Skeletal muscle tissue (tissue), 4 donors: Measurements from ENCODE around the gene CR1L. TPM values are rescaled to one million over a fixed set of nuclear protein-coding genes. Genes with fewer than 3 reads are reported as not detected.
"Not testable (repeated sequence)": the region's sequence is repeated elsewhere in the genome, so short reads cannot be mapped to it uniquely, and the experiment has no call there.

Experiments
- H3K27ac ChIP-seq: one replicate; pipeline ENCODE4 v1.7.0; 2013; ENCODE audit warnings: mild to moderate bottlenecking, low read depth, low read length, inconsistent platforms
- H3K27me3 ChIP-seq, 3 donors: one replicate each; pipeline ENCODE4 v1.7.0; 2013; ENCODE audit warnings: low read length in 3 of 3; ENCODE audit not compliant: control insufficient read depth in 3 of 3, insufficient read depth in 3 of 3
- H3K36me3 ChIP-seq, 3 donors: one replicate each; pipeline ENCODE4 v1.7.0; 2013; ENCODE audit warnings: low read length in 3 of 3; ENCODE audit not compliant: control insufficient read depth in 3 of 3, insufficient read depth in 3 of 3
- H3K4me1 ChIP-seq, 3 donors: one replicate each; pipeline ENCODE4 v1.7.0; 2013; ENCODE audit warnings: low read length in 3 of 3, mild to moderate bottlenecking in 3 of 3; ENCODE audit not compliant: control insufficient read depth in 3 of 3, insufficient read depth in 3 of 3
- H3K4me3 ChIP-seq, 3 donors: one replicate each; pipeline ENCODE4 v1.7.0; 2013; ENCODE audit warnings: low read length in 3 of 3
- H3K9ac ChIP-seq, 3 donors: one replicate each; pipeline ENCODE4 v1.7.0; 2013; ENCODE audit warnings: low read length in 3 of 3, mild to moderate bottlenecking in 3 of 3, moderate library complexity in 2 of 3, low read depth in 1 of 3
- H3K9me3 ChIP-seq, 3 donors: one replicate each; pipeline ENCODE4 v1.7.0; 2013; ENCODE audit warnings: low read length in 3 of 3; ENCODE audit not compliant: control insufficient read depth in 3 of 3
- total RNA-seq: library from RNA; depleted of rRNA; stranded (reverse); fragments of >200 nt; gene quantifications from one replicate; pipeline ENCODE4 v1.2.3, GENCODE V29; 2014
- donor health status: Osteomylitis.

The CR1L gene
- total RNA-seq, 1 donor from 2014 or later, result 2.6 TPM

- no peaks in the 10 kb centered on the region for H3K4me1 ChIP-seq
- no peaks in the 10 kb centered on the region for H3K9me3 ChIP-seq
- H3K36me3 ChIP-seq, result no peaks in the 10 kb centered on the region
- H3K27ac ChIP-seq, result no peak overlapping the region
- H3K27me3 ChIP-seq, result no peaks in the 10 kb centered on the region
- no peak overlapping the region for H3K9ac ChIP-seq
- H3K4me3 ChIP-seq, result no peak overlapping the region
Observed at GRCh38 chr1:207742850-207743555, 98.1 kb downstream of the CR1L start.

- no peaks in the 10 kb centered on the region for H3K4me1 ChIP-seq
- H3K9ac ChIP-seq, result no peak overlapping the region
Observed at GRCh38 chr1:207744000-207744534, 99.1 kb downstream of the CR1L start.

GRCh38 chr1:207745285-207745684 lies 100.4 kb downstream of the CR1L start:
- no peak overlapping the region for H3K9ac ChIP-seq
- H3K27ac ChIP-seq, result no peak overlapping the region
- no peaks in the 10 kb centered on the region for H3K9me3 ChIP-seq
- H3K4me3 ChIP-seq, result no peak overlapping the region
- H3K4me1 ChIP-seq, result no peaks in the 10 kb centered on the region
- no peaks in the 10 kb centered on the region for H3K27me3 ChIP-seq
- H3K36me3 ChIP-seq, result no peaks in the 10 kb centered on the region

More at GRCh38 chr1:207744000-207744534, 99.1 kb downstream of the CR1L start:
- Histone ChIP-seq H3K27me3 (no peaks in the 10 kb centered on the region), H3K36me3 (no peaks in the 10 kb centered on the region), H3K4me3 (no peak overlapping the region), H3K27ac (no peak overlapping the region), H3K9me3 (no peaks in the 10 kb centered on the region)

- Histone ChIP-seq H3K27me3 (no peaks in the 10 kb centered on the region), H3K9ac (no peak overlapping the region), H3K4me3 (no peak overlapping the region), H3K4me1 (peaks cover under 1 to 4% (median 3%) of the 10 kb centered on the region in 3 donors), H3K27ac (no peak overlapping the region), H3K36me3 (no peaks in the 10 kb centered on the region), H3K9me3 (no peaks in the 10 kb centered on the region)
Observed at GRCh38 chr1:207745839-207746767, 101.2 kb downstream of the CR1L start.

GRCh38 chr1:207747627-207748492 lies 102.9 kb downstream of the CR1L start:
- Histone ChIP-seq H3K27me3 (no peaks in the 10 kb centered on the region), H3K9me3 (no peaks in the 10 kb centered on the region), H3K27ac (no peak overlapping the region), H3K4me3 (no peak overlapping the region), H3K36me3 (no peaks in the 10 kb centered on the region), H3K9ac (no peak overlapping the region), H3K4me1 (peaks cover 7 to 11% (median 11%) of the 10 kb centered on the region in 3 donors)

GRCh38 chr1:207748737-207749528 lies 104.0 kb downstream of the CR1L start:
- Histone ChIP-seq H3K4me1 (peaks cover 17 to 22% (median 19%) of the 10 kb centered on the region in 3 donors), H3K9ac (no peak overlapping the region), H3K27me3 (no peaks in the 10 kb centered on the region), H3K9me3 (no peaks in the 10 kb centered on the region), H3K4me3 (no peak overlapping the region), H3K27ac (no peak overlapping the region), H3K36me3 (no peaks in the 10 kb centered on the region)

- H3K9ac ChIP-seq, result peak overlapping the region; percentile 73 to 92 (median 81)
- no peaks in the 10 kb centered on the region for H3K36me3 ChIP-seq
- H3K9me3 ChIP-seq, result no peaks in the 10 kb centered on the region
- peak overlapping the region; percentile 93 to 95 (median 94) for H3K4me3 ChIP-seq
- peaks cover 25 to 39% (median 27%) of the 10 kb centered on the region in 3 donors for H3K4me1 ChIP-seq
- no peaks in the 10 kb centered on the region for H3K27me3 ChIP-seq
- H3K27ac ChIP-seq, result peak overlapping the region; percentile 83
Observed at GRCh38 chr1:207750631-207751305, 105.8 kb downstream of the CR1L start.

- H3K9me3 ChIP-seq, H3K27me3 ChIP-seq, H3K36me3 ChIP-seq: not testable (repeated sequence)
- H3K4me1 ChIP-seq, result peaks cover 25 to 42% (median 30%) of the 10 kb centered on the region in 3 donors
- peak overlapping the region; percentile 73 to 92 (median 81) for H3K9ac ChIP-seq
- H3K4me3 ChIP-seq, result peak overlapping the region; percentile 93 to 95 (median 94)
- peak overlapping the region; percentile 83 for H3K27ac ChIP-seq
Observed at GRCh38 chr1:207751463-207751789, 106.5 kb downstream of the CR1L start.
